ENCODE data around the gene MACC1.
"Not testable (repeated sequence)": the region's sequence is repeated elsewhere in the genome, so short reads cannot be mapped to it uniquely, and the experiment has no call there.

Gene MACC1

DNA sequence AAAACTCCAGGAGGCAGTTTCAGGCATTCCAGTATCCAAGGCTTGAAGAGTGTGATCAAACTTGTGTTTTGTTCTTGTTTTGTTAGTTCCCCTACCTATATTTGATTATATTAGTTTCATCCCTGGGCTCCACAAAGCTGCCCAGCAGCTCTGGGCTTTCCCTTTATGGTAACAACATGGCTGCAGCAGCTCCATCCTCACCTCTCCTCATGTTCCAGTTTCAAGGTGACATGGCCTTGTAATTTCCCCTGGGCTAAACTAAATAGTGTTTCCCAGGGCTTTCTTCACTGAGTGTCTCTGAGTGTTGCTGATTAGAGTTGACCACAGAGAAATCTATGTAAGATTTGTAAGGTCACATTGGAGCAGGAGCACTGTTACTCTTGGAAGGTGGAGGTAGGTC is 83.4 kb downstream of the MACC1 start:
- DNase-seq (ENCODE audit: low spot score) = no peak
- no peak for FAIRE-seq

GRCh38 chr7:20132585-20132984 is 84.6 kb downstream of the MACC1 start:
- FAIRE-seq (no peak), DNase-seq (ENCODE audit: low spot score) (no peak)

DNA sequence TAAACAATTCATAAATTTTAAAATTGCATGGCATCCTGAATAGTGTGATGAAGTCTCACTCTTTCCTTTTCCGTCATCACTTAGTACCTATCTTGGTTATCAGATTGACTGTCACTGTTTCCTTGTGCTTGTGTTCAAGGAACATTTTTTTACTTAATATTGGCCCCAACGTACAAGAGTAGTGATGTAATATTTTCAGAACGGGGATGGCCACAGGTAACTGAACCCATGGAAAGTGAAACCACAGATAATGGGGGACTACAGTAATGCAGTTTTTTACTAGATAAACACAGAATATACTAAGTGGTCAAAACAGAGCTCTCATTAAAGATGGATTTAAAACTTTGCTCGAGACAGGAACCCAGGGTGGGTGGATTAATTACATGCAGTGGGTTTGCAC is 85.4 kb downstream of the MACC1 start:
- DNase-seq (ENCODE audit: low spot score) (no peak), FAIRE-seq (no peak)

DNA sequence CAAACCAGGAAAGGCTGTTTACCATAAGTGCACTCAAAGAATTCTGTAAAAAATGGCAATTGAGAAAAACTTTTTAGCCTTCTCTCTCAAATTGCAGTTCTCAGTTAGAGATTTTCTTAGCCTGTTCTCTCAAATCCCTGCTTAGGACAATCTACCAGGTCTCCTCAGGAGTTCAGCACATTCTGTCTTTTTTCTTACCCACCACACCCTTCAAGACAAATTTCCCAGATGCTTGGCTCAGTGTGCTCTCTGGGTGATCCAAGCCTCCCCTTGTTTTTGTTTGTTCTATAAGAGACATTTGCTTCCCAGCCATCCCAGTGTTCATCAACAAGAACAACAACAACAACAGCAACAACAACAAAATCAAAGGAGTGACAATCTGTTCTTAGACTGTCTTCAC is 87.3 kb downstream of the MACC1 start:
- no peak for FAIRE-seq

GRCh38 chr7:20128001-20128400 is 89.2 kb downstream of the MACC1 start:
- FAIRE-seq (no peak), DNase-seq (ENCODE audit: low spot score) (no peak)

More for the DNA sequence above, 87.3 kb downstream of the MACC1 start:
- no peak for DNase-seq (ENCODE audit: low spot score)

DNA sequence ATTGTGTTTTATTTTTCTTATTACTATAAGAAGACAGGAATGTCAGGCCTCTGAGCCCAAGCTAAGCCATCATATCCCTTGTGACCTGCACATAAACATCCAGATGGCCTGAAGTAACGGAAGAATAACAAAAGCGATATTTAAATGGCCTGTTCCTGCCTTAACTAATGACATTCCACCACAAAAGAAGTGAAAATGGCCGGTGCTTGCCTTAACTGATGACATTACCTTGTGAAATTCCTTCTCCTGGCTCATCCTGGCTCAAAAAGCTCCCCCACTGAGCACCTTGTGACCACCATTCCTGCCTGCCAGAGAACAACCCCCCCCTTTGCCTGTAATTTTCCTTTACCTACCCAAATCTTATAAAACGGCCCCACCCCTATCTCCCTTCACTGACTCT is 91.1 kb downstream of the MACC1 start:
- not testable (repeated sequence) for DNase-seq (ENCODE audit: low spot score); FAIRE-seq

- FAIRE-seq; DNase-seq (ENCODE audit: low spot score): not testable (repeated sequence)
Observed at GRCh38 chr7:20124087-20124486, 93.1 kb downstream of the MACC1 start.

DNA sequence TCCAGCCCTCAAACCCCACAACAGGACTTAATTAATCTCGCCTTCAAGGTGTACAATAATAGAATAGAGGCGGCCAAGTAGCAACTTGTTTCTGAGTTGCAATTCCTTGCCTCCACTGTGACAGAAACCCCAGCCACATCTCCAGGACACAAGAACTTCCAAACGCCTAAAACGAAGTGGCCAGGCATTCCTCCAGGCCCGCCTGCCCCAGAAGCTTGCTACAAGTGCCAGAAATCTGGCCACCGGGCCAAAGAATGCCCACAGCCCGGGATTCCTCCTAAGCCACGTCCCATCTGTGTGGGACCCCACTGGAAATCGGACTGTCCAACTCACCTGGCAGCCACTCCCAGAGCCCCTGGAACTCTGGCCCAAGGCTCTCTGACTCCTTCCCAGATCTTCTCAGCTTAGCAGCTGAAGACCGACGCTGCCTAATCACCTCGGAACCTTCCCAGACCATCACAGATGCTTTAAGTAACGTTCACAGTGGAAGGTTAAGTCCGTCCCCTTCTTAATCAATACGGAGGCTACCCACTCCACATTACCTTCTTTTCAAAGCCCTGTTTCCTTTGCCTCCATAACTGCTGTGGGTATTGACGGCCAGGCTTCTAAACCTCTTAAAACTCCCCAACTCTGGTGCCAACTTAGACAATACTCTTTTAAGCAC is 94.4 kb downstream of the MACC1 start:
- FAIRE-seq; DNase-seq (ENCODE audit: low spot score): not testable (repeated sequence)

GRCh38 chr7:20122073-20122472 is 95.1 kb downstream of the MACC1 start:
- FAIRE-seq (no peak), DNase-seq (ENCODE audit: low spot score) (no peak)

- DNase-seq (ENCODE audit: low spot score) (no peak), FAIRE-seq (no peak)
Observed at GRCh38 chr7:20121404-20121803, 95.8 kb downstream of the MACC1 start.

DNA sequence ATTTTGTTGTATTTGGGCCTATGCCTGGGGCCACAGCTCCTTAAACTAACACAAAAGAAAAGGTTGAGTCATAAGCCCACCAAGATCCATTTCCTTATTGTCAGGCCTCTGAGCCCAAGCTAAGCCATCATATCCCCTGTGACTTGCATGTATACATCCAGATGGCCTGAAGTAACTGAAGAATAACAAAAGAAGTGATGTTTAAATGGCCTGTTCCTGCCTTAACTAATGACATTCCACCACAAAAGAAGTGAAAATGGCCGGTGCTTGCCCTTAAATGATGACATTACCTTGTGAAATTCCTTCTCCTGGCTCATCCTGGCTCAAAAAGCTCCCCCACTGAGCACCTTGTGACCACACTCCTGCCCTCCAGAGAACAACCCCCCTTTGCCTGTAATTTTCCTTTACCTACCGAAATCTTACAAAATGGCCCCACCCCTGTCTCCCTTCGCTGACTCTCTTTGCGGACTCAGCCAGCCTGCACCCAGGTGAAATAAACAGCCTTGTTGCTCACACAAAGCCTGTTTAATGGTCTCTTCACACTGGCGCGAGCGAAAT is 96.5 kb downstream of the MACC1 start:
- not testable (repeated sequence) for DNase-seq (ENCODE audit: low spot score); FAIRE-seq

GRCh38 chr7:20116869-20117268 is 100.3 kb downstream of the MACC1 start:
- DNase-seq (ENCODE audit: low spot score) (no peak), FAIRE-seq (no peak)

- DNase-seq (ENCODE audit: low spot score) (no peak), FAIRE-seq (no peak)
Observed at GRCh38 chr7:20114468-20114867, 102.7 kb downstream of the MACC1 start.

GRCh38 chr7:20113427-20114027 is 103.7 kb downstream of the MACC1 start:
- DNase-seq (ENCODE audit: low spot score) = no peak
- FAIRE-seq = no peak

DNA sequence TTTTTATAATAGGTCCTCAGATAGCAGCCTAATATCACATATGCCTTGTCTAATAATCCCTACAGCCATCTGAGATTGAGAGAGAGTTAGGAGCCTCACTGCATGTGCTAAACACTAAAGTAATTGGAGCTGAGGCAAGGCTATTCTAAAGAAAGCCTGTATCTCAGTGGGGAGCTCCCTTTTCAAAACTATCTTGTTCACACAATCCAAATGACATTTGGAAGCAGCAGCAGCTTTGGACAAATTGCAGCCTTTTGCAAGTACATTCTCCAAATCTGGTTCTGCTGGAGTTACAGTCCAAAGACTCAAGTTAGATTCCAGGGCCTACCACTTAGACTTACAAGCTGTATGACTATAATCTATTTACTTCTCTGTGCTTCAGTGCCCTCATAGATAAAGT is 104.5 kb downstream of the MACC1 start:
- FAIRE-seq = no peak
- DNase-seq (ENCODE audit: low spot score) = no peak

GRCh38 chr7:20111821-20112542 is 105.2 kb downstream of the MACC1 start:
- DNase-seq (ENCODE audit: low spot score) (no peak), FAIRE-seq (no peak)

GRCh38 chr7:20107582-20107981 is 109.6 kb downstream of the MACC1 start:
- FAIRE-seq (no peak), DNase-seq (ENCODE audit: low spot score) (no peak)

GRCh38 chr7:20104696-20105095 is 112.5 kb downstream of the MACC1 start:
- no peak for FAIRE-seq
- no peak for DNase-seq (ENCODE audit: low spot score)

DNA sequence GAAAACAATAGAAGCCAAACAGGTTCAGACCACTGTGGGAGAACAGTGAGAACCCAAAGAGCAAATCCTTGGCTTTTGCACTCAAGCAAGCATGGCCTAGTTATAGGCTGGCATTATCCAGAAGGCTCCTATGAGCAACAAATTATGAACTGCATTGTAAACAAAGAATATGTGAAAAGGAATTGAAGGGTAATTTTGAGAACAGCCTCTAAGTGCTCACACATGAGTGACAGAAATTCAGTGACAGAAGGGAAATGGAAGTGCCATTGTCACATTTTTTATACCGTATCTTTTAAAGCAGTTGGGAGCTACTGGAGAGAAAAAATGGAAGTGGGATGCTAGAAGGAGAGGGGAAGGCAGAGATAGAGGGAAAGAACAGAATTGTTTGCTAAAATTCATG is 114.2 kb downstream of the MACC1 start:
- DNase-seq (ENCODE audit: low spot score) (no peak), FAIRE-seq (no peak)

DNA sequence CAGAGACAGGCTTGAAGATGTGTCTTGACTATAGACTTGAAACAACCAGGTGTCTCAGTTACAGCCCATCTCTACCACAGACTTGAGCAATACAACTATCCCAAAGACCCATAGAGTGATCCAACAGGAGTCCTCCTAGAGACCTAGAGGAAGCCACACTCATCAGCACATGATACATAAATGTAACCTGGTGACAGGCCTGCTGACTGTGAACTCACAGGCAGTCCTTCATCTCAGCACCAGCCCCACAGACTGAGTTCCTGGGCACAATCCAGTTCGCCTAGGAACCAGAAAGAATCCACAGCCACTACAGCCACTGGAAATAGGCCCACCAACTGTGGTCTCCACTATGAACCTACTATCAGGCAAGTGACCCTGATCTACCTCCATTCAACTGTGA is 121.3 kb downstream of the MACC1 start:
- FAIRE-seq = no peak

GRCh38 chr7:20095436-20095835 is 121.7 kb downstream of the MACC1 start:
- FAIRE-seq = no peak

More for the DNA sequence above, 121.3 kb downstream of the MACC1 start:
- no peak for DNase-seq (ENCODE audit: low spot score)

GRCh38 chr7:20089431-20089830 is 127.8 kb downstream of the MACC1 start:
- no peak for DNase-seq (ENCODE audit: low spot score)
- FAIRE-seq = no peak

More at GRCh38 chr7:20095436-20095835, 121.7 kb downstream of the MACC1 start:
- DNase-seq (ENCODE audit: low spot score) = no peak

All from urothelium cell line (cell line).